GM12873 (cell line): ENCODE measurements around the gene OR2M3.

Experiments used
- TF ChIP-seq, protein P1 (sequence below): IDR thresholded peaks from 2 replicates; pipeline ENCODE4 v1.5.1; 2012; ENCODE audit warnings: low read depth, mild to moderate bottlenecking, moderate library complexity, low read length, control low read depth; ENCODE audit not compliant: insufficient read depth; ENCODE audit errors: missing control alignments

OR2M3 gene

DNA sequence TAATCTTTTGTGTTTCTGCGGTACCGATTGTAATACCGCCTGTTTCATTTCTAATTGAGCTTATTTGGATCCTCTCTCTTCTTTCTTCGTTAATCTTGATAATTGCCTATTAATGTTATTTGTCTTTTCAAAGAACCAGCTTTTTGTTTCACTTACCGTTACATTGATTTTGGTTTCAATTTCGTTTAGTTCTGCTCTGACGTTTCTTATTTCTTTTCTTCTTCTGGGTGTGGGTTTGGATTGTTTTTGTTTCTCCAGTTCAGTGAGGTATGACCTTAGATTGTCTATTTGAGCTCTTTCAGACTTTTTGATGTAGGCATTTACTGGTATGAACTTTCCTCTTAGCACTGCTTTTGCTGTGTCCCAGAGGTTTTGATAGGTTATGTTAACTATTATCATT lies 13.1 kb upstream of the OR2M3 start:
- TF ChIP-seq, protein P1, sequence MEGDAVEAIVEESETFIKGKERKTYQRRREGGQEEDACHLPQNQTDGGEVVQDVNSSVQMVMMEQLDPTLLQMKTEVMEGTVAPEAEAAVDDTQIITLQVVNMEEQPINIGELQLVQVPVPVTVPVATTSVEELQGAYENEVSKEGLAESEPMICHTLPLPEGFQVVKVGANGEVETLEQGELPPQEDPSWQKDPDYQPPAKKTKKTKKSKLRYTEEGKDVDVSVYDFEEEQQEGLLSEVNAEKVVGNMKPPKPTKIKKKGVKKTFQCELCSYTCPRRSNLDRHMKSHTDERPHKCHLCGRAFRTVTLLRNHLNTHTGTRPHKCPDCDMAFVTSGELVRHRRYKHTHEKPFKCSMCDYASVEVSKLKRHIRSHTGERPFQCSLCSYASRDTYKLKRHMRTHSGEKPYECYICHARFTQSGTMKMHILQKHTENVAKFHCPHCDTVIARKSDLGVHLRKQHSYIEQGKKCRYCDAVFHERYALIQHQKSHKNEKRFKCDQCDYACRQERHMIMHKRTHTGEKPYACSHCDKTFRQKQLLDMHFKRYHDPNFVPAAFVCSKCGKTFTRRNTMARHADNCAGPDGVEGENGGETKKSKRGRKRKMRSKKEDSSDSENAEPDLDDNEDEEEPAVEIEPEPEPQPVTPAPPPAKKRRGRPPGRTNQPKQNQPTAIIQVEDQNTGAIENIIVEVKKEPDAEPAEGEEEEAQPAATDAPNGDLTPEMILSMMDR, result no peak

DNA sequence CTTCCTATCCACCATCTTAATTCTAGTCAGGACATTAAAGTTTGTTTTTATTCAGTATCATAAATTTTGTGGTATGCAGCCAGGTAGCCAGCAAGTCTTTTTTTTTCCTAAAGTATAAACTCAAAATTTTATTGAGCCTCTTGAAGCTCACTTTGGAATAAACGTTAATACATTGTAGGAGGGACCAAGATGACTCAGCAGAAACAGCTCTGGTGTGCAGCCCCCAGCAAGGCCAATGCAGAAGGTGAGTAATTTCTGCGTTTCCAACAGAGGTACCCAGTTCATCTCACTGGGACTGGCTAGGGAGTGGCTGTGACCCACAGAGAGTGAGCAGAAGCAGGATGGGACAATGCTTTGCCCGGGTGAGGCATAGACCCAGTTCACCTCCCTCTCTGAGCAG lies 9.7 kb upstream of the OR2M3 start:
- TF ChIP-seq, protein P1, result no peak

DNA sequence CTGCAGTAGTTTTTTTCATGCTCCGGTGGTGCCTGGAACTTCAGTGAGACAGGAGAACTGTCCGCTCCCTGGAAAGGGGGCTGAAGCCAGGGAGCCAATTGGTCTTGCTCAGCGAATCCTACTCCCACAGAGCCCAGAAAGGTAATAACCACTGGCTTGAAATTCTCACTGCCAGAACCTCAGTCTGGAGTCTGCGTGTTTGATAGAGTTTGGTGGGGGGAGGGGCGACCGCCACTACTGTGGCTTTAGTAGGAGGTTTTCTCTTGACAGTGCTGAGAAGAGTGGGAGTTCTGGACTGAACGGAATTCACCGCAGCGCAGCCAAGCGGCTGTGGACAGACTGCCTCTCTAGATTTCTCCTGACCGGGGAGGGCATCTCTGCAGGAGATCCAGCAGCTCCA lies 8.0 kb upstream of the OR2M3 start:
- TF ChIP-seq, protein P1, result no peak

DNA sequence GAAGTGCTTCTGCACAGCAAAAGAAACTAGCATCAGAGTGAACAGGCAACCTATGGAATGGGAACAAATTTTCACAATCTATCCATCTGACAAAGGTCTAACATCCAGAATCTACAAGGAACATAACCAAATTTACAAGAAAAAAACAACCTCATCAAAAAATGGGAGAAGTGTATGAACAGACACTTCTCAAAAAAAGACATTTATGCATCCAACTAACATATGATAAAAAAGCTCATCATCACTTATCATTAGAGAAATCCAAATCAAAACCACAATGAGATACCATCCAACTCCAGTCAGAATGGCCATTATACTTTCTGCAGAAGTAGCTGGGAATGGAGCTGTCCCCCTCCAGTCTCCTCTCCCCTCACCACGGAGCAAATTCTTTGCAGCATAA lies 2.9 kb upstream of the OR2M3 start:
- TF ChIP-seq, protein P1, result no peak

DNA sequence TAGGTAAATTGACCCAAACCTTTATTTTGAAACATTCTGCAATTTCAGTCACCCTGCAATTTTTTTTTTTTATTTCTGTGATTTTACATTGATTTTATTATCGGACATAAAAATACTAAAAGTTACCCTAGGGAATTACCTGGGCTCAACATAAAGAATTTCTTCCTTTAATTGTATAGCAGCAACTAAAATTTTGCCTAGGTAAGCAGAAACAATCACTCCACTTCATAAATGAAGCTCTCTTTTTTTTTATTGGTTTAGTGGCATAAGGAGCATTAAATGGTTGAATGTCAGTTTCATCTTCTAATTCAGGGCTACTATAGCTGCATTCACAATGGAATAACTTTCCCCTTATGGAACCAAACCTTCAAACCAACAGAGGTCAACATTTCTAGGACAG lies 18.8 kb downstream of the OR2M3 start:
- TF ChIP-seq, protein P1, result no peak

DNA sequence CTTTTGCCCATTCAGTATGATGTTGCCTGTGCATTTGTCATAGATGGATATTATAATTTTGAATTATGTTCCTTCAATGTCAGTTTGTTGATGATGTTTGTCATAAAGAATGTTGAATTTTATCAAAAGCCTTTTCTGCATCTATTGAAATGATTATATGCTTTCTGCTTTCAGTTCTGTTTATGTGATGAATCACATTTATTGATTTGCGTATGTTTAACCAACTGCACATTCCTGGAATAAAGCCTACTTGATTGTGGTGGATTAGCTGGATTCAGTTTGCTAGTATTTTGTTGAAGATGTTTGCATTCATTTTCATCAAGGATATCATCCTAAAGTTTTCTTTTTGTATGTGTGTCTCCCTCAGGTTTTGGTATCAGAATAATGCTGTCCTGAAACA lies 28.5 kb downstream of the OR2M3 start:
- TF ChIP-seq, protein P1, result no peak

DNA sequence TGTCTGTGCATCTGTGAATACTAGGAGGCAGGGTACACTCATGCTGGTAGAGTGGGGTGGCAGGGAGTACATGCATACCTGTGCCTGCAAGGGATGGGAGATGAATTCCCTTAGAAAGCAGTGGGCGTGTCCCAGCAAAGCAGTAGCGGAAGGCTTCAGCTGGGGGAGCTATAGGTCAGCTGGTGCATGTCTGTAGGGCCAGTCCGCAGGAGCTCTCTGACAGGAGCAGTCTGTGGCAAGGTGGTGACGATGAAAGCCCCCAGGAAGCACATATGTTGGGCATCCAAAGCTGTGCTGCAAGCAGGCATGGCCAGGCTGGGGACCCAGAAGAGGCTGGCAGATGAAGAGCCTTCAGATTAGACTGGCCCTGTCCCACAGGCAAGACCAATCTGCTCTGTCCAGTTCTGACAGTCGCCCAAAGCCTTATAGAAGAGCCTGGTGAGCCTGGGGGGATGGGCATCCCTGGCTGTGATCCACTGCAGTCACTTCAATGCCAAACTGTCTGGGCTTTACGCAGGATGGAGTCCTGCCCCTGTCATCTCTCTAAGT lies 32.4 kb downstream of the OR2M3 start:
- TF ChIP-seq, protein P1, result no peak
